ENCODE measurements around the gene ARL15. TPM values are rescaled to one million over a fixed set of nuclear protein-coding genes. Genes with fewer than 3 reads are reported as not detected.
"Not testable (repeated sequence)": the region's sequence is repeated elsewhere in the genome, so short reads cannot be mapped to it uniquely, and the experiment has no call there.

Gene ARL15
- total RNA-seq, 1 donor from 2014 or later, result 6.0 TPM

GRCh38 chr5:53997736-53998627 lies 312.4 kb downstream of the ARL15 start:
- H3K4me3 Mint-ChIP-seq (ENCODE audit: low read depth), result no peak overlapping the region

GRCh38 chr5:53996008-53996407 lies 314.4 kb downstream of the ARL15 start:
- no peak for DNase-seq (ENCODE audit: low spot score)
- Mint-ChIP-seq H3K9me3 (no peaks in the 10 kb centered on the region), H3K27me3 (ENCODE audit: low read depth) (no peaks in the 10 kb centered on the region), H3K4me3 (ENCODE audit: low read depth) (no peak overlapping the region), H3K36me3 (ENCODE audit: low read depth) (no peaks in the 10 kb centered on the region), H3K4me1 (ENCODE audit: low read depth) (peaks cover 8% of the 10 kb centered on the region), H3K27ac (no peak overlapping the region)
- intact Hi-C loops (cut with micrococcal nuclease), result no loop called here

More at GRCh38 chr5:53997736-53998627, 312.4 kb downstream of the ARL15 start:
- DNase-seq (ENCODE audit: low spot score), result no peak
- intact Hi-C loops (cut with micrococcal nuclease), result no loop called here
- Mint-ChIP-seq H3K27me3 (ENCODE audit: low read depth) (no peaks in the 10 kb centered on the region), H3K36me3 (ENCODE audit: low read depth) (no peaks in the 10 kb centered on the region), H3K27ac (no peak overlapping the region), H3K9me3 (no peaks in the 10 kb centered on the region), H3K4me1 (ENCODE audit: low read depth) (peaks cover 8% of the 10 kb centered on the region)

GRCh38 chr5:53994148-53994547 lies 316.2 kb downstream of the ARL15 start:
- Mint-ChIP-seq H3K27me3 (ENCODE audit: low read depth) (no peaks in the 10 kb centered on the region), H3K9me3 (no peaks in the 10 kb centered on the region), H3K4me1 (ENCODE audit: low read depth) (peaks cover 8% of the 10 kb centered on the region), H3K27ac (no peak overlapping the region), H3K36me3 (ENCODE audit: low read depth) (no peaks in the 10 kb centered on the region), H3K4me3 (ENCODE audit: low read depth) (no peak overlapping the region)
- no peak for DNase-seq (ENCODE audit: low spot score)
- intact Hi-C loops (cut with micrococcal nuclease), result no loop called here

DNA sequence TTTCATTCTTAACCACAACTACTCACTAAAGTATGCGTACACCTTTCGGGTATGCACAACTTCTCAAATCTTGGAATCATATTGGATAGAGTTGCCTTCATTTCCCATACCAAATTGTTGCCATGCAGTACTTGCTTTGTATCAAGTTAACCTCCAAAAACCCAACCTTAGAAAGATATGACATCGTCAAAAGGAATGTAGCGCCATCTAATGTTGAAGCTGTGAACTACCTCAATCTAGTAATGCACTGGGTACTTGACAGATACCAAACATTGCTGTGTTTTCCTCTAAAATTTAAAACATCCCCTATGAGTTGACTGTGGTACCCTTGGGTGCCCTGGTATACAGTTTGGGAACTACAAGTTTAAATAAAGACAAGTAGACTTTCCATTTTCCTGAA lies 318.4 kb downstream of the ARL15 start:
- Mint-ChIP-seq H3K27me3 (ENCODE audit: low read depth) (no peaks in the 10 kb centered on the region), H3K4me1 (ENCODE audit: low read depth) (peaks cover 8% of the 10 kb centered on the region), H3K36me3 (ENCODE audit: low read depth) (no peaks in the 10 kb centered on the region), H3K4me3 (ENCODE audit: low read depth) (no peak overlapping the region), H3K9me3 (no peaks in the 10 kb centered on the region), H3K27ac (no peak overlapping the region)
- intact Hi-C loops (cut with micrococcal nuclease), result no loop called here
- no peak for DNase-seq (ENCODE audit: low spot score)

GRCh38 chr5:53987101-53987500 lies 323.3 kb downstream of the ARL15 start:
- intact Hi-C loops (cut with micrococcal nuclease), result no loop called here
- Mint-ChIP-seq H3K27ac (no peak overlapping the region), H3K27me3 (ENCODE audit: low read depth) (no peaks in the 10 kb centered on the region), H3K9me3 (peaks cover 4% of the 10 kb centered on the region), H3K4me3 (ENCODE audit: low read depth) (no peak overlapping the region), H3K4me1 (ENCODE audit: low read depth) (no peaks in the 10 kb centered on the region), H3K36me3 (ENCODE audit: low read depth) (no peaks in the 10 kb centered on the region)
- DNase-seq (ENCODE audit: low spot score), result no peak

GRCh38 chr5:53985796-53986195 lies 324.6 kb downstream of the ARL15 start:
- H3K27ac Mint-ChIP-seq, result no peak overlapping the region
- intact Hi-C loops (cut with micrococcal nuclease), result no loop called here
- no peak overlapping the region for H3K4me3 Mint-ChIP-seq (ENCODE audit: low read depth)
- no peaks in the 10 kb centered on the region for H3K36me3 Mint-ChIP-seq (ENCODE audit: low read depth)
- no peaks in the 10 kb centered on the region for H3K4me1 Mint-ChIP-seq (ENCODE audit: low read depth)
- peaks cover 4% of the 10 kb centered on the region for H3K9me3 Mint-ChIP-seq
- no peak for DNase-seq (ENCODE audit: low spot score)
- no peaks in the 10 kb centered on the region for H3K27me3 Mint-ChIP-seq (ENCODE audit: low read depth)

- H3K4me1 Mint-ChIP-seq (ENCODE audit: low read depth), result no peaks in the 10 kb centered on the region
- H3K4me3 Mint-ChIP-seq (ENCODE audit: low read depth), result no peak overlapping the region
- DNase-seq (ENCODE audit: low spot score), result no peak
- H3K27me3 Mint-ChIP-seq (ENCODE audit: low read depth), result no peaks in the 10 kb centered on the region
- peaks cover 4% of the 10 kb centered on the region for H3K9me3 Mint-ChIP-seq
- intact Hi-C loops (cut with micrococcal nuclease), result no loop called here
- H3K27ac Mint-ChIP-seq, result no peak overlapping the region
- H3K36me3 Mint-ChIP-seq (ENCODE audit: low read depth), result no peaks in the 10 kb centered on the region
Observed at GRCh38 chr5:53984971-53985370, 325.4 kb downstream of the ARL15 start.

GRCh38 chr5:53983568-53984460 lies 326.6 kb downstream of the ARL15 start:
- H3K9me3 Mint-ChIP-seq, result peaks cover 4% of the 10 kb centered on the region
- H3K27me3 Mint-ChIP-seq (ENCODE audit: low read depth), result no peaks in the 10 kb centered on the region
- no peak overlapping the region for H3K27ac Mint-ChIP-seq
- no peaks in the 10 kb centered on the region for H3K36me3 Mint-ChIP-seq (ENCODE audit: low read depth)
- H3K4me3 Mint-ChIP-seq (ENCODE audit: low read depth), result no peak overlapping the region
- no peak for DNase-seq (ENCODE audit: low spot score)
- no peaks in the 10 kb centered on the region for H3K4me1 Mint-ChIP-seq (ENCODE audit: low read depth)
- intact Hi-C loops (cut with micrococcal nuclease), result no loop called here

DNA sequence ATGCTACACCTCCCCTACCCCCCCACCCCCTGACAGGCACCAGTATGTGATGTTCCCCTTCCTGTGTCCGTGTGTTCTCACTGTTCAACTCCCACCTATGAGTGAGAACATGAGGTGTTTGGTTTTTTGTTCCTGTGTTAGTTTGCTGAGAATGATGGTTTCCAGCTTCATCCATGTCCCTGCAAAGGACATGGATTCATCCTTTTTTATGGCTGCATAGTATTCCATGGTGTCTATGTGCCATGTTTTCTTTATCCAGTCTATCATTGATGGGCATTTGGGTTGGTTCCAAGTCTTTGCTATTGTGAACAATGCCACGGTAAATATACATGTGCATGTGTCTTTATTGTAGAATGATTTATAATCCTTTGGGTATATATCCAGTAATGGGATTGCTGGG lies 328.1 kb downstream of the ARL15 start:
- H3K36me3 Mint-ChIP-seq (ENCODE audit: low read depth); H3K27me3 Mint-ChIP-seq (ENCODE audit: low read depth); H3K4me1 Mint-ChIP-seq (ENCODE audit: low read depth); H3K4me3 Mint-ChIP-seq (ENCODE audit: low read depth); H3K27ac Mint-ChIP-seq; intact Hi-C loops (cut with micrococcal nuclease); H3K9me3 Mint-ChIP-seq; DNase-seq (ENCODE audit: low spot score): not testable (repeated sequence)

DNA sequence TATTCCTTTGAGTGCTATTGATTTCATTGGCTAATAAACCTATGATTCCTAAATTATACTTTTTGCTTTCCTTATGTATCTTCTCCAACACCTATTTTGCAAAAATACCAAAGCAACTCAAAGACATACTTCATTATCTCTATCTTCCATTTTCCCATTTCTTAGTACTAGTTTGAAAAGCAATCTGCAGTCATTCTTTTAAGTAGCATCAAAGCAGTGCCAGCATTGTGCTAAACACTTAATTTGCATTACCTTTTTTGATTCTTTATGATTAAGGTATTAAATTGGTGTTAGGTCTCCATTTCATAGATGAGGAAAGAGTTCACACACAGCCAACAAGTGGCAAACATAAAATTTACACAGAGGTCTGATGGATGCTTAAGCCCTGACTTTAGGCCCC lies 330.3 kb downstream of the ARL15 start:
- no peaks in the 10 kb centered on the region for H3K27me3 Mint-ChIP-seq (ENCODE audit: low read depth)
- no peak overlapping the region for H3K27ac Mint-ChIP-seq
- no peaks in the 10 kb centered on the region for H3K36me3 Mint-ChIP-seq (ENCODE audit: low read depth)
- intact Hi-C loops (cut with micrococcal nuclease), result no loop called here
- H3K4me1 Mint-ChIP-seq (ENCODE audit: low read depth), result no peaks in the 10 kb centered on the region
- H3K9me3 Mint-ChIP-seq, result peaks cover 4% of the 10 kb centered on the region
- no peak overlapping the region for H3K4me3 Mint-ChIP-seq (ENCODE audit: low read depth)
- DNase-seq (ENCODE audit: low spot score), result no peak

DNA sequence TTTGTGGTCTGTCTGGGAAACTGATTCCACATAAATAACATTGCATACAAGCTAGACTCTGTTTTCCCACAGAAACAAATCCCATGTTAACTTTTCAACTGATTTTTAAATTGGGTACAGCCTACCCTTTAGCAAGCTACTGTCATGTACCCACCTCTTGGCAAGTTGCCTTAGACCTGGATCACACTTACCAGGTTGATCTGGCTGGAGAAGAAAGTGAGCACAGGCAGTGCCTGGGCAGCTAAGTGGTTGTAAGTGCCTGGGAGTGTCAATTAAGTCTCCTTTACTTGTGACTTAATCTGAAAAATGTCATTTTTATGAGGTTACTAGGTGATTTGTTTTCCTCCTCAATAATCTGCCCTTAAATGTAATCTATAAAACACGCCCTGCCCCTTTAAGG lies 336.4 kb downstream of the ARL15 start:
- peaks cover 1% of the 10 kb centered on the region for H3K4me1 Mint-ChIP-seq (ENCODE audit: low read depth)
- intact Hi-C loops (cut with micrococcal nuclease), result no loop called here
- no peak overlapping the region for H3K27ac Mint-ChIP-seq
- DNase-seq (ENCODE audit: low spot score), result no peak
- no peaks in the 10 kb centered on the region for H3K36me3 Mint-ChIP-seq (ENCODE audit: low read depth)
- H3K27me3 Mint-ChIP-seq (ENCODE audit: low read depth), result no peaks in the 10 kb centered on the region
- no peaks in the 10 kb centered on the region for H3K9me3 Mint-ChIP-seq
- no peak overlapping the region for H3K4me3 Mint-ChIP-seq (ENCODE audit: low read depth)

- no peaks in the 10 kb centered on the region for H3K9me3 Mint-ChIP-seq
- H3K27me3 Mint-ChIP-seq (ENCODE audit: low read depth), result no peaks in the 10 kb centered on the region
- no peaks in the 10 kb centered on the region for H3K36me3 Mint-ChIP-seq (ENCODE audit: low read depth)
- intact Hi-C loops (cut with micrococcal nuclease), result no loop called here
- no peak for DNase-seq (ENCODE audit: low spot score)
- no peak overlapping the region for H3K27ac Mint-ChIP-seq
- H3K4me3 Mint-ChIP-seq (ENCODE audit: low read depth), result no peak overlapping the region
- peaks cover 1% of the 10 kb centered on the region for H3K4me1 Mint-ChIP-seq (ENCODE audit: low read depth)
Observed at GRCh38 chr5:53972314-53972713, 338.1 kb downstream of the ARL15 start.

GRCh38 chr5:53971551-53971950 lies 338.8 kb downstream of the ARL15 start:
- Mint-ChIP-seq H3K27me3 (ENCODE audit: low read depth) (no peaks in the 10 kb centered on the region), H3K27ac (no peak overlapping the region), H3K9me3 (no peaks in the 10 kb centered on the region), H3K36me3 (ENCODE audit: low read depth) (no peaks in the 10 kb centered on the region), H3K4me1 (ENCODE audit: low read depth) (peaks cover 1% of the 10 kb centered on the region), H3K4me3 (ENCODE audit: low read depth) (no peak overlapping the region)
- no peak for DNase-seq (ENCODE audit: low spot score)
- intact Hi-C loops (cut with micrococcal nuclease), result no loop called here

Data from activated T-helper 2 cell treated with anti-CD3 and anti-CD28 coated beads, Interferon-gamma antibody, Interleukin-2, Interleukin-4, amounts not matched to agents 10 μg/mL and 5 μg/mL and 100 μg/mL, durations not matched to agents 14 hours and 24 hours and 36 hours (primary cell).